ENCODE measurements around the gene TTYH1.
A peak's percentile ranks its signal among the peaks of the same experiment; 100 is the strongest.

TTYH1 gene

GRCh38 chr19:54481326-54481930 lies 66.2 kb downstream of the TTYH1 start:
- DNase-seq: peak in 1 of 5 experiments; percentile 42

DNA sequence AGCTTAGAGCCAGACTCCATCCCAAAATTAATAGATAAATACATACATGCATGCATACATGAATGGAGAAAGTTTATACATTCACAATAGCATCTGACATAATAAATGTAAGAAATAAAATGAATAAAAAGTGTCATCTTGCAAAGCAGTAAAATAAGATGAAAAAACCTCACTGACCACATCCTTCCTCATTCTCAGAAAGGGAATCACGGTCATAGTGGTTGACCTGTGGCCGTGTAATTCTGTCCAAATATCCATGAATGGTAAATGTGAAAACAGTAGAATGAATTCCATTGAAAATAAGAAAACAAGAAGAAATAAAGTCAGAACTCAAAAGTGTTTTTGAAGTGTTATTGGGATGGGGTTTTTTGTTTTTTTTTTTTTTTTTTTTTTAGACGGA lies 67.6 kb downstream of the TTYH1 start:
- peak in 1 of 5 experiments; percentile 24 for DNase-seq

GRCh38 chr19:54484451-54484850 lies 69.2 kb downstream of the TTYH1 start:
- DNase-seq: no peak

GRCh38 chr19:54485851-54486250 lies 70.6 kb downstream of the TTYH1 start:
- DNase-seq: no peak
